HEK293 (cell line): Measurements from ENCODE around the gene EXOC3.
A peak's percentile ranks its signal among the peaks of the same experiment; 100 is the strongest.

Experiments used
- EGR2 ChIP-seq: fragments of 450-650 bp; formaldehyde crosslinking; IDR thresholded peaks from 2 replicates; pipeline ENCODE4 v1.5.1; 2016; ENCODE audit warnings: low read depth, missing biosample characterization, missing genetic modification characterization
- IKZF3 ChIP-seq: fragments of 450-650 bp; IDR thresholded peaks from 2 replicates; pipeline ENCODE4 v1.5.0; 2018; ENCODE audit warnings: missing biosample characterization, mild to moderate bottlenecking, missing genetic modification characterization, moderate library complexity
- KLF1 ChIP-seq: fragments of 450-650 bp; formaldehyde crosslinking; IDR thresholded peaks from 2 replicates; pipeline ENCODE4 v1.5.1; 2016; ENCODE audit warnings: missing biosample characterization, missing genetic modification characterization
- KLF8 ChIP-seq: fragments of 450-650 bp; formaldehyde crosslinking; IDR thresholded peaks from 2 replicates; pipeline ENCODE4 v1.5.1; 2016; ENCODE audit warnings: missing biosample characterization, missing genetic modification characterization
- KLF9 ChIP-seq: fragments of 450-650 bp; formaldehyde crosslinking; IDR thresholded peaks from 2 replicates; pipeline ENCODE4 v1.5.1; 2016; ENCODE audit warnings: missing biosample characterization, missing genetic modification characterization, low read depth
- SALL2 ChIP-seq: fragments of 450-650 bp; formaldehyde crosslinking; IDR thresholded peaks from 2 replicates; pipeline ENCODE4 v1.5.0; 2017; ENCODE audit warnings: missing biosample characterization, mild to moderate bottlenecking, missing genetic modification characterization, borderline replicate concordance
- TRIM28 ChIP-seq: IDR thresholded peaks from 2 replicates; pipeline ENCODE4 v1.6.1; 2011; ENCODE audit warnings: low read length, control low read depth, borderline replicate concordance
- WT1 ChIP-seq: fragments of 450-650 bp; formaldehyde crosslinking; IDR thresholded peaks from 2 replicates; pipeline ENCODE4 v1.5.1; 2016; ENCODE audit warnings: missing biosample characterization, missing genetic modification characterization
- ZBTB20 ChIP-seq: fragments of 450-650 bp; formaldehyde crosslinking; IDR thresholded peaks from 2 replicates; pipeline ENCODE4 v1.5.1; 2016; ENCODE audit warnings: missing biosample characterization, missing genetic modification characterization
- ZBTB21 ChIP-seq: fragments of 450-650 bp; formaldehyde crosslinking; IDR thresholded peaks from 2 replicates; pipeline ENCODE4 v1.5.1; 2017; ENCODE audit warnings: missing biosample characterization, missing genetic modification characterization
- ZBTB8A ChIP-seq: fragments of 450-650 bp; formaldehyde crosslinking; IDR thresholded peaks from 2 replicates; pipeline ENCODE4 v1.5.1; 2016; ENCODE audit warnings: missing biosample characterization, missing genetic modification characterization
- ZNF138 ChIP-seq: fragments of 450-650 bp; formaldehyde crosslinking; IDR thresholded peaks from 2 replicates; pipeline ENCODE4 v1.5.1; 2016; ENCODE audit warnings: missing biosample characterization, missing genetic modification characterization, borderline replicate concordance
- ZNF16 ChIP-seq: fragments of 450-650 bp; formaldehyde crosslinking; IDR thresholded peaks from 2 replicates; pipeline ENCODE4 v1.5.1; 2016; ENCODE audit warnings: low read depth, missing biosample characterization, missing genetic modification characterization
- ZNF174 ChIP-seq: fragments of 450-650 bp; formaldehyde crosslinking; IDR thresholded peaks from 2 replicates; pipeline ENCODE4 v1.5.0; 2017; ENCODE audit warnings: missing biosample characterization, mild to moderate bottlenecking, missing genetic modification characterization
- ZNF184 ChIP-seq: fragments of 450-650 bp; IDR thresholded peaks from 2 replicates; pipeline ENCODE4 v1.5.1; 2018; ENCODE audit warnings: missing biosample characterization, mild to moderate bottlenecking, missing genetic modification characterization
- ZNF202 ChIP-seq: fragments of 450-650 bp; formaldehyde crosslinking; IDR thresholded peaks from 2 replicates; pipeline ENCODE4 v1.5.1; 2016; ENCODE audit warnings: missing biosample characterization, missing genetic modification characterization, borderline replicate concordance
- ZNF221 ChIP-seq: fragments of 450-650 bp; formaldehyde crosslinking; IDR thresholded peaks from 2 replicates; pipeline ENCODE4 v1.5.1; 2017; ENCODE audit warnings: missing biosample characterization, missing genetic modification characterization, borderline replicate concordance
- ZNF335 ChIP-seq: fragments of 450-650 bp; formaldehyde crosslinking; conservative IDR thresholded peaks from 2 replicates; pipeline ENCODE4 v1.5.1; 2016; ENCODE audit warnings: missing biosample characterization, missing genetic modification characterization
- ZNF350 ChIP-seq: fragments of 450-650 bp; formaldehyde crosslinking; IDR thresholded peaks from 2 replicates; pipeline ENCODE4 v1.5.0; 2017; ENCODE audit warnings: missing biosample characterization, mild to moderate bottlenecking, missing genetic modification characterization
- ZNF394 ChIP-seq: fragments of 450-650 bp; formaldehyde crosslinking; IDR thresholded peaks from 2 replicates; pipeline ENCODE4 v1.5.1; 2016; ENCODE audit warnings: missing biosample characterization, missing genetic modification characterization, mild to moderate bottlenecking, moderate library complexity, borderline replicate concordance
- ZNF571 ChIP-seq: fragments of 450-650 bp; formaldehyde crosslinking; IDR thresholded peaks from 2 replicates; pipeline ENCODE4 v1.5.0; 2017; ENCODE audit warnings: missing biosample characterization, missing genetic modification characterization
- ZNF596 ChIP-seq: fragments of 450-650 bp; IDR thresholded peaks from 2 replicates; pipeline ENCODE4 v1.5.0; 2018; ENCODE audit warnings: missing biosample characterization, mild to moderate bottlenecking, missing genetic modification characterization, moderate library complexity
- ZNF610 ChIP-seq: fragments of 450-650 bp; formaldehyde crosslinking; IDR thresholded peaks from 2 replicates; pipeline ENCODE4 v1.5.1; 2016; ENCODE audit warnings: missing biosample characterization, missing genetic modification characterization, borderline replicate concordance
- ZNF792 ChIP-seq: fragments of 450-650 bp; formaldehyde crosslinking; IDR thresholded peaks from 2 replicates; pipeline ENCODE4 v1.5.1; 2016; ENCODE audit warnings: missing biosample characterization, missing genetic modification characterization
- TF ChIP-seq, protein P1 (sequence below): fragments of 450-650 bp; formaldehyde crosslinking; IDR thresholded peaks from 2 replicates; pipeline ENCODE4 v1.5.1; 2017; ENCODE audit warnings: missing biosample characterization, missing genetic modification characterization
- TF ChIP-seq, protein P2 (sequence below): fragments of 450-650 bp; formaldehyde crosslinking; IDR thresholded peaks from 2 replicates; pipeline ENCODE4 v1.5.1; 2016; ENCODE audit warnings: missing biosample characterization, missing genetic modification characterization
- TF ChIP-seq, protein P3 (sequence below): fragments of 450-650 bp; formaldehyde crosslinking; IDR thresholded peaks from 2 replicates; pipeline ENCODE4 v1.5.1; 2016; ENCODE audit warnings: missing biosample characterization, missing genetic modification characterization
- TF ChIP-seq, protein P4 (sequence below): fragments of 450-650 bp; formaldehyde crosslinking; IDR thresholded peaks from 2 replicates; pipeline ENCODE4 v1.5.1; 2016; ENCODE audit warnings: missing biosample characterization, missing genetic modification characterization
- TF ChIP-seq, protein P5 (sequence below): fragments of 450-650 bp; formaldehyde crosslinking; IDR thresholded peaks from 2 replicates; pipeline ENCODE4 v1.5.1; 2016; ENCODE audit warnings: missing biosample characterization, missing genetic modification characterization
- TF ChIP-seq, protein P6 (sequence below): sonication (generic); formaldehyde crosslinking; IDR thresholded peaks from 2 replicates; pipeline ENCODE4 v1.8.1; 2022; ENCODE audit warnings: mild to moderate bottlenecking, moderate library complexity, missing genetic modification reagents

Gene EXOC3

DNA sequence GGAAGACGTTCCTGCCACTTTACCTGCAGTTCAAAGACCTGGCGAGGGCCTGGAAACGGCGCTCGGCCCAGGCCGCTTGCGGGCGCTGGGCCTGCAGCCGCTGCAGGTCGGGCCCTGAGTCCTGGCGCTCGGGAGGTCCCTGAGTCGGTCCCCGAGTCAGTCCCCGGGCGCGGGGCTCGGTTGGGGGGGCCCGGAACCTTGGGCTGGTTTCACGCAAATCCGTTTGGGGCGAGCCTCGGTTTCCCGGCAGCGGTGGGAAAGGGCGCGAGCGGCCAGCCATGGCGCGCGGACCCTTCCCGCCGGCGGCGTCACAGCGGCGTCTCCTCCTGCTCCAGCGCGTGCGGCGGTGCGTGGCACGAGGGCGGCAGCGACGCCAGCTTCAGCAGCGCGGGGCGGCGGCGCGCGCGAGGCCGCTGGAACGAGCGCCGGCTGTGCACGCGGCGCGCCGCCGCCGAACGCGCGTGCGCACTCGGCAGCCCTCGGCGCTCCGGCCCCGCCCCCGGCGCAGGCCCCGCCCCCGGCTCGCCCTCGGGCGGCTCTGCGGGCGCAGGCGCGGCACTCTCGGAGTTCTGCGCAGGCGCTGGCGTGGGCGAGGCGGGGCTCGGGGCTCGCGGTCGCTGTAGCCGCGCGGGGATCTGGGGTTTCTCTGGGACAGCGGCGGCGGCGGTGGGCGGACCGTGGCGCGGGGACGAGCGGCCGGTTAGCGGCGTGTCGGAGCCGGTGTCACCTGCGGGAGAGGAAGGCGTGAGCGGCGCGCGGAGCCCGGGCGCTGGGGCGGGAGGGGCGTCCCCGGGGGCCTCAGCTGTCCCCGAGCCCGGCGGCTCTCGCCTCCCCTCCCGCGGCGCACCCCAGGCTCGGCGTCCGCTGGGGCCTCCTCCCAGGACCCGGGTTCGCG is 29.9 kb downstream of the EXOC3 start (continued):
- TF ChIP-seq ZNF138 (tag by site-specific recombination) (no peak), IKZF3 (tag by site-specific recombination) (no peak), ZNF571 (no peak), ZBTB8A (tag by site-specific recombination) (0 out of 2 replicates have a peak, but pooled peaks have one; percentile 11), TRIM28 (no peak), ZNF174 (tag by site-specific recombination) (no peak), ZNF335 (peak; percentile 73), ZNF596 (tag by site-specific recombination) (peak; percentile 15; the same call in 1 of the 2 replicates), KLF8 (tag by site-specific recombination) (peak; percentile 19; the same call in 1 of the 2 replicates), ZNF221 (no peak), KLF9 (tag by site-specific recombination) (no peak), KLF1 (tag by site-specific recombination) (no peak), ZNF394 (no peak), WT1 (tag by site-specific recombination) (no peak), SALL2 (no peak), ZNF16 (tag by site-specific recombination) (no peak), ZBTB20 (tag by site-specific recombination) (peak; percentile 50; the same call in 1 of the 2 replicates), ZNF350 (tag by site-specific recombination) (no peak), EGR2 (no peak), ZNF610 (0 out of 2 replicates have a peak, but pooled peaks have one; percentile 20), ZNF202 (no peak), ZNF792 (no peak), ZNF184 (tag by site-specific recombination) (peak; percentile 44; the same call in 1 of the 2 replicates), ZBTB21 (no peak)
- TF ChIP-seq, protein P1, sequence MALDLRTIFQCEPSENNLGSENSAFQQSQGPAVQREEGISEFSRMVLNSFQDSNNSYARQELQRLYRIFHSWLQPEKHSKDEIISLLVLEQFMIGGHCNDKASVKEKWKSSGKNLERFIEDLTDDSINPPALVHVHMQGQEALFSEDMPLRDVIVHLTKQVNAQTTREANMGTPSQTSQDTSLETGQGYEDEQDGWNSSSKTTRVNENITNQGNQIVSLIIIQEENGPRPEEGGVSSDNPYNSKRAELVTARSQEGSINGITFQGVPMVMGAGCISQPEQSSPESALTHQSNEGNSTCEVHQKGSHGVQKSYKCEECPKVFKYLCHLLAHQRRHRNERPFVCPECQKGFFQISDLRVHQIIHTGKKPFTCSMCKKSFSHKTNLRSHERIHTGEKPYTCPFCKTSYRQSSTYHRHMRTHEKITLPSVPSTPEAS (tag by site-specific recombination), result no peak
- TF ChIP-seq, protein P2, sequence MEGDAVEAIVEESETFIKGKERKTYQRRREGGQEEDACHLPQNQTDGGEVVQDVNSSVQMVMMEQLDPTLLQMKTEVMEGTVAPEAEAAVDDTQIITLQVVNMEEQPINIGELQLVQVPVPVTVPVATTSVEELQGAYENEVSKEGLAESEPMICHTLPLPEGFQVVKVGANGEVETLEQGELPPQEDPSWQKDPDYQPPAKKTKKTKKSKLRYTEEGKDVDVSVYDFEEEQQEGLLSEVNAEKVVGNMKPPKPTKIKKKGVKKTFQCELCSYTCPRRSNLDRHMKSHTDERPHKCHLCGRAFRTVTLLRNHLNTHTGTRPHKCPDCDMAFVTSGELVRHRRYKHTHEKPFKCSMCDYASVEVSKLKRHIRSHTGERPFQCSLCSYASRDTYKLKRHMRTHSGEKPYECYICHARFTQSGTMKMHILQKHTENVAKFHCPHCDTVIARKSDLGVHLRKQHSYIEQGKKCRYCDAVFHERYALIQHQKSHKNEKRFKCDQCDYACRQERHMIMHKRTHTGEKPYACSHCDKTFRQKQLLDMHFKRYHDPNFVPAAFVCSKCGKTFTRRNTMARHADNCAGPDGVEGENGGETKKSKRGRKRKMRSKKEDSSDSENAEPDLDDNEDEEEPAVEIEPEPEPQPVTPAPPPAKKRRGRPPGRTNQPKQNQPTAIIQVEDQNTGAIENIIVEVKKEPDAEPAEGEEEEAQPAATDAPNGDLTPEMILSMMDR (tag by site-specific recombination), result 0 out of 2 replicates have a peak, but pooled peaks have one; percentile 21
- TF ChIP-seq, protein P3, sequence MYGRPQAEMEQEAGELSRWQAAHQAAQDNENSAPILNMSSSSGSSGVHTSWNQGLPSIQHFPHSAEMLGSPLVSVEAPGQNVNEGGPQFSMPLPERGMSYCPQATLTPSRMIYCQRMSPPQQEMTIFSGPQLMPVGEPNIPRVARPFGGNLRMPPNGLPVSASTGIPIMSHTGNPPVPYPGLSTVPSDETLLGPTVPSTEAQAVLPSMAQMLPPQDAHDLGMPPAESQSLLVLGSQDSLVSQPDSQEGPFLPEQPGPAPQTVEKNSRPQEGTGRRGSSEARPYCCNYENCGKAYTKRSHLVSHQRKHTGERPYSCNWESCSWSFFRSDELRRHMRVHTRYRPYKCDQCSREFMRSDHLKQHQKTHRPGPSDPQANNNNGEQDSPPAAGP (tag by site-specific recombination), result 0 out of 2 replicates have a peak, but pooled peaks have one; percentile 31
- TF ChIP-seq, protein P4, sequence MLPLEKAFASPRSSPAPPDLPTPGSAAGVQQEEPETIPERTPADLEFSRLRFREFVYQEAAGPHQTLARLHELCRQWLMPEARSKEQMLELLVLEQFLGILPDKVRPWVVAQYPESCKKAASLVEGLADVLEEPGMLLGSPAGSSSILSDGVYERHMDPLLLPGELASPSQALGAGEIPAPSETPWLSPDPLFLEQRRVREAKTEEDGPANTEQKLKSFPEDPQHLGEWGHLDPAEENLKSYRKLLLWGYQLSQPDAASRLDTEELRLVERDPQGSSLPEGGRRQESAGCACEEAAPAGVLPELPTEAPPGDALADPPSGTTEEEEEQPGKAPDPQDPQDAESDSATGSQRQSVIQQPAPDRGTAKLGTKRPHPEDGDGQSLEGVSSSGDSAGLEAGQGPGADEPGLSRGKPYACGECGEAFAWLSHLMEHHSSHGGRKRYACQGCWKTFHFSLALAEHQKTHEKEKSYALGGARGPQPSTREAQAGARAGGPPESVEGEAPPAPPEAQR, result no peak
- TF ChIP-seq, protein P5, sequence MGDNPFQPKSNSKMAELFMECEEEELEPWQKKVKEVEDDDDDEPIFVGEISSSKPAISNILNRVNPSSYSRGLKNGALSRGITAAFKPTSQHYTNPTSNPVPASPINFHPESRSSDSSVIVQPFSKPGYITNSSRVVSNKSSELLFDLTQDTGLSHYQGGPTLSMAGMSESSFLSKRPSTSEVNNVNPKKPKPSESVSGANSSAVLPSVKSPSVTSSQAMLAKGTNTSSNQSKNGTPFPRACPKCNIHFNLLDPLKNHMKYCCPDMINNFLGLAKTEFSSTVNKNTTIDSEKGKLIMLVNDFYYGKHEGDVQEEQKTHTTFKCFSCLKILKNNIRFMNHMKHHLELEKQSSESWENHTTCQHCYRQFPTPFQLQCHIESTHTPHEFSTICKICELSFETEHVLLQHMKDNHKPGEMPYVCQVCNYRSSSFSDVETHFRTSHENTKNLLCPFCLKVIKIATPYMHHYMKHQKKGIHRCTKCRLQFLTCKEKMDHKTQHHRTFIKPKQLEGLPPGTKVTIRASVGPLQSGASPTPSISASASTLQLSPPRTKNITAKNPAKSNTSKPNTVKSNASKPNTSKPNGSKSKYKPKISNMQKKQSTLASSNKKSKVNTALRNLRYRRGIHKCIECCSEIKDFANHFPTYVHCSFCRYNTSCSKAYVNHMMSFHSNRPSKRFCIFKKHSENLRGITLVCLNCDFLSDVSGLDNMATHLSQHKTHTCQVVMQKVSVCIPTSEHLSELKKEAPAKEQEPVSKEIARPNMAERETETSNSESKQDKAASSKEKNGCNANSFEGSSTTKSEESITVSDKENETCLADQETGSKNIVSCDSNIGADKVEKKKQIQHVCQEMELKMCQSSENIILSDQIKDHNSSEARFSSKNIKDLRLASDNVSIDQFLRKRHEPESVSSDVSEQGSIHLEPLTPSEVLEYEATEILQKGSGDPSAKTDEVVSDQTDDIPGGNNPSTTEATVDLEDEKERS (tag by site-specific recombination), result no peak
- TF ChIP-seq, protein P6, sequence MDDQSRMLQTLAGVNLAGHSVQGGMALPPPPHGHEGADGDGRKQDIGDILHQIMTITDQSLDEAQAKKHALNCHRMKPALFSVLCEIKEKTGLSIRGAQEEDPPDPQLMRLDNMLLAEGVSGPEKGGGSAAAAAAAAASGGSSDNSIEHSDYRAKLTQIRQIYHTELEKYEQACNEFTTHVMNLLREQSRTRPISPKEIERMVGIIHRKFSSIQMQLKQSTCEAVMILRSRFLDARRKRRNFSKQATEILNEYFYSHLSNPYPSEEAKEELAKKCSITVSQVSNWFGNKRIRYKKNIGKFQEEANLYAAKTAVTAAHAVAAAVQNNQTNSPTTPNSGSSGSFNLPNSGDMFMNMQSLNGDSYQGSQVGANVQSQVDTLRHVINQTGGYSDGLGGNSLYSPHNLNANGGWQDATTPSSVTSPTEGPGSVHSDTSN (CRISPR knock-in tag), result peak; percentile 96
